Measurements from ENCODE around the gene LAP3. TPM values are rescaled to one million over a fixed set of nuclear protein-coding genes. Genes with fewer than 3 reads are reported as not detected.

LAP3 gene
- total RNA-seq, 1 donor = 128 TPM

GRCh38 chr4:17642398-17642783 lies 65.4 kb downstream of the LAP3 start:
- Histone ChIP-seq H3K27ac (ENCODE audit: low read depth, low read length) (no peak overlapping the region), H4K20me1 (ENCODE audit: insufficient read depth, low read length) (no peaks in the 10 kb centered on the region), H3K4me3 (ENCODE audit: insufficient read depth, low read length) (no peak overlapping the region), H3K4me1 (ENCODE audit: insufficient read depth, low read length) (no peaks in the 10 kb centered on the region), H3K27me3 (ENCODE audit: insufficient read depth, low read length) (no peaks in the 10 kb centered on the region), H3K9me3 (ENCODE audit: low read depth, low read length) (no peaks in the 10 kb centered on the region), H3K4me2 (ENCODE audit: insufficient read depth, low read length) (no peak overlapping the region), H3K79me2 (ENCODE audit: insufficient read depth, low read length) (no peaks in the 10 kb centered on the region), H2AFZ (ENCODE audit: low read length) (no peak overlapping the region), H3K36me3 (ENCODE audit: insufficient read depth, low read length) (no peaks in the 10 kb centered on the region)
- DNase-seq (ENCODE audit: insufficient read length, low spot score, missing footprints) = peak; percentile 59
- no peak for TF ChIP-seq CTCF (IDR thresholded peaks at IDR 0.05; ENCODE audit: extremely low read depth, low read depth, low read length)

GRCh38 chr4:17646693-17647092 lies 69.7 kb downstream of the LAP3 start:
- no peak overlapping the region for H3K4me3 ChIP-seq (ENCODE audit: insufficient read depth, low read length)
- H3K4me2 ChIP-seq (ENCODE audit: insufficient read depth, low read length) = no peak overlapping the region
- H3K79me2 ChIP-seq (ENCODE audit: insufficient read depth, low read length) = no peaks in the 10 kb centered on the region
- H3K36me3 ChIP-seq (ENCODE audit: insufficient read depth, low read length) = no peaks in the 10 kb centered on the region
- H3K9me3 ChIP-seq (ENCODE audit: low read depth, low read length) = no peaks in the 10 kb centered on the region
- no peaks in the 10 kb centered on the region for H4K20me1 ChIP-seq (ENCODE audit: insufficient read depth, low read length)
- H3K27me3 ChIP-seq (ENCODE audit: insufficient read depth, low read length) = no peaks in the 10 kb centered on the region
- no peak for DNase-seq (ENCODE audit: insufficient read length, low spot score, missing footprints)
- no peaks in the 10 kb centered on the region for H3K4me1 ChIP-seq (ENCODE audit: insufficient read depth, low read length)
- H2AFZ ChIP-seq (ENCODE audit: low read length) = no peak overlapping the region
- TF ChIP-seq CTCF (IDR thresholded peaks at IDR 0.05; ENCODE audit: extremely low read depth, low read depth, low read length) = no peak
- H3K27ac ChIP-seq (ENCODE audit: low read depth, low read length) = no peak overlapping the region

GRCh38 chr4:17647176-17647806 lies 70.3 kb downstream of the LAP3 start:
- Histone ChIP-seq H3K27ac (ENCODE audit: low read depth, low read length) (no peak overlapping the region), H3K79me2 (ENCODE audit: insufficient read depth, low read length) (no peaks in the 10 kb centered on the region), H2AFZ (ENCODE audit: low read length) (no peak overlapping the region), H3K4me2 (ENCODE audit: insufficient read depth, low read length) (no peak overlapping the region), H3K36me3 (ENCODE audit: insufficient read depth, low read length) (no peaks in the 10 kb centered on the region), H3K9me3 (ENCODE audit: low read depth, low read length) (no peaks in the 10 kb centered on the region), H3K4me3 (ENCODE audit: insufficient read depth, low read length) (no peak overlapping the region), H3K27me3 (ENCODE audit: insufficient read depth, low read length) (no peaks in the 10 kb centered on the region), H4K20me1 (ENCODE audit: insufficient read depth, low read length) (no peaks in the 10 kb centered on the region), H3K4me1 (ENCODE audit: insufficient read depth, low read length) (no peaks in the 10 kb centered on the region)
- DNase-seq (ENCODE audit: insufficient read length, low spot score, missing footprints) = no peak
- no peak for TF ChIP-seq CTCF (IDR thresholded peaks at IDR 0.05; ENCODE audit: extremely low read depth, low read depth, low read length)

DNA sequence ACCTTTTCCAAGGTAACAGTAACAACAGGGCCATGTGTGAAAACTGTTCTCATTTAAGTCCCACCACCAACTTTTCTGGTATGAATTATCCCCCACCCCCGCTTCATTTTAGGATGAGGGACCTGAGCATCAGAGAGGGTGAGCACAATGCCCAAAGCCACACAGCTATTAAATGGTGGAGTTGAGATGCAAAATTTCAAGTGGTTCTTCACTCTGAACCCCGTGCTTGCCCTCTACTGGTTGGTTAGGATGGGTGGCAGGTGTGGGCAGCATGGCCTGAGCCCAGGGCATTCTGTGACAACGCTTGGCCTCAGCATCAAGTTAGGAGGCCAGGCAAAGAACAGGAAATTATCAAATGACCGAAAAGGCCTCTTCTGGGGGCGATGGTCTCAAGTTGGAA lies 70.9 kb downstream of the LAP3 start:
- no peak overlapping the region for H2AFZ ChIP-seq (ENCODE audit: low read length)
- no peaks in the 10 kb centered on the region for H4K20me1 ChIP-seq (ENCODE audit: insufficient read depth, low read length)
- TF ChIP-seq CTCF (IDR thresholded peaks at IDR 0.05; ENCODE audit: extremely low read depth, low read depth, low read length) = peak; percentile 14
- H3K79me2 ChIP-seq (ENCODE audit: insufficient read depth, low read length) = no peaks in the 10 kb centered on the region
- no peaks in the 10 kb centered on the region for H3K36me3 ChIP-seq (ENCODE audit: insufficient read depth, low read length)
- H3K27me3 ChIP-seq (ENCODE audit: insufficient read depth, low read length) = no peaks in the 10 kb centered on the region
- no peak overlapping the region for H3K27ac ChIP-seq (ENCODE audit: low read depth, low read length)
- H3K4me2 ChIP-seq (ENCODE audit: insufficient read depth, low read length) = no peak overlapping the region
- no peaks in the 10 kb centered on the region for H3K4me1 ChIP-seq (ENCODE audit: insufficient read depth, low read length)
- H3K4me3 ChIP-seq (ENCODE audit: insufficient read depth, low read length) = no peak overlapping the region
- no peak for DNase-seq (ENCODE audit: insufficient read length, low spot score, missing footprints)
- no peaks in the 10 kb centered on the region for H3K9me3 ChIP-seq (ENCODE audit: low read depth, low read length)
